Urothelium cell line (cell line): ENCODE results near the gene TRMT1L.

Source experiments
- DNase-seq: peaks from one replicate; pipeline ENCODE4 v3.0.0; 2011; ENCODE audit warnings: low spot score, mixed read lengths
- FAIRE-seq: peaks from 2 replicates; lab custom pipeline; 2011; peaks lifted over from hg19 to GRCh38; lab: Jason Lieb, UNC

The TRMT1L gene

GRCh38 chr1:185112356-185112755 is 44.4 kb downstream of the TRMT1L start:
- DNase-seq (no peak), FAIRE-seq (no peak)

GRCh38 chr1:185111873-185112272 is 44.9 kb downstream of the TRMT1L start:
- no peak for DNase-seq
- no peak for FAIRE-seq

- FAIRE-seq = no peak
- no peak for DNase-seq
Observed at GRCh38 chr1:185110145-185110544, 46.6 kb downstream of the TRMT1L start.

- DNase-seq = no peak
- no peak for FAIRE-seq
Observed at GRCh38 chr1:185108321-185108720, 48.4 kb downstream of the TRMT1L start.

GRCh38 chr1:185105121-185105520 is 51.6 kb downstream of the TRMT1L start:
- FAIRE-seq (no peak), DNase-seq (no peak)

GRCh38 chr1:185104083-185104482 is 52.7 kb downstream of the TRMT1L start:
- DNase-seq (no peak), FAIRE-seq (no peak)

GRCh38 chr1:185096531-185096930 is 60.2 kb downstream of the TRMT1L start:
- FAIRE-seq = no peak
- no peak for DNase-seq

- DNase-seq (no peak), FAIRE-seq (no peak)
Observed at GRCh38 chr1:185094761-185095160, 62.0 kb downstream of the TRMT1L start.

- no peak for FAIRE-seq
- no peak for DNase-seq
Observed at GRCh38 chr1:185091480-185091879, 65.3 kb downstream of the TRMT1L start.

GRCh38 chr1:185087746-185088145 is 69.0 kb downstream of the TRMT1L start:
- DNase-seq (no peak), FAIRE-seq (no peak)

- DNase-seq = no peak
- no peak for FAIRE-seq
Observed at GRCh38 chr1:185087101-185087500, 69.7 kb downstream of the TRMT1L start.

GRCh38 chr1:185083818-185084217 is 72.9 kb downstream of the TRMT1L start:
- DNase-seq = no peak
- no peak for FAIRE-seq

- DNase-seq (no peak), FAIRE-seq (no peak)
Observed at GRCh38 chr1:185080422-185080821, 76.3 kb downstream of the TRMT1L start.

- no peak for DNase-seq
- no peak for FAIRE-seq
Observed at GRCh38 chr1:185077374-185077773, 79.4 kb downstream of the TRMT1L start.

GRCh38 chr1:185075476-185075875 is 81.3 kb downstream of the TRMT1L start:
- DNase-seq = no peak
- FAIRE-seq = no peak

GRCh38 chr1:185074307-185074706 is 82.4 kb downstream of the TRMT1L start:
- FAIRE-seq (no peak), DNase-seq (no peak)

- FAIRE-seq = no peak
- no peak for DNase-seq
Observed at GRCh38 chr1:185073725-185074124, 83.0 kb downstream of the TRMT1L start.

- DNase-seq = no peak
- FAIRE-seq = no peak
Observed at GRCh38 chr1:185070051-185070450, 86.7 kb downstream of the TRMT1L start.

- FAIRE-seq = no peak
Observed at GRCh38 chr1:185069202-185069772, 87.5 kb downstream of the TRMT1L start.

GRCh38 chr1:185068341-185068740 is 88.4 kb downstream of the TRMT1L start:
- DNase-seq (no peak), FAIRE-seq (no peak)

More at GRCh38 chr1:185069202-185069772, 87.5 kb downstream of the TRMT1L start:
- no peak for DNase-seq
